H1 (cell line): ENCODE data around the gene RAD9B. TPM values are rescaled to one million over a fixed set of nuclear protein-coding genes. Genes with fewer than 3 reads are reported as not detected.

Experiments
- CTCF ChIA-PET: fragments of 300-600 bp; sonication (Branson Sonifier 250); formaldehyde crosslinking; loops from one replicate; lab custom pipeline; 2021; ENCODE audit not compliant: partially characterized antibody; lab: Charles Lee
- POLR2A ChIA-PET: fragments of 300-600 bp; sonication (Branson Sonifier 250); formaldehyde crosslinking; loops from one replicate; lab custom pipeline; 2021; ENCODE audit warnings: inconsistent platforms; ENCODE audit not compliant: partially characterized antibody; lab: Charles Lee
- DNase-seq, 2 experiments: peaks; one replicate each; pipeline versions ENCODE4 v3.0.0 to v3.0.0-alpha.2; 2010 to 2022; ENCODE audit warnings: low spot score in 2 of 2, low read depth in 1 of 2, mixed read lengths in 1 of 2
- FAIRE-seq: peaks from 2 replicates; lab custom pipeline; 2011; peaks lifted over from hg19 to GRCh38; lab: Jason Lieb, UNC
- H2AFZ ChIP-seq: 2 replicates; pipeline ENCODE4 v1.8.1; 2012; ENCODE audit warnings: low read length, inconsistent platforms
- H2AK5ac ChIP-seq: 2 replicates; pipeline ENCODE4 v1.6.1; 2013; ENCODE audit warnings: low read depth, low read length
- H2BK120ac ChIP-seq: replicated peaks from 2 replicates; pipeline ENCODE3; 2013; ENCODE audit warnings: low read depth, low read length, inconsistent platforms
- H2BK12ac ChIP-seq: 2 replicates; pipeline ENCODE4 v1.6.1; 2013; ENCODE audit warnings: low read depth, low read length
- H2BK15ac ChIP-seq: 2 replicates; pipeline ENCODE4 v1.6.1; 2013; ENCODE audit warnings: low read length
- H2BK20ac ChIP-seq: 2 replicates; pipeline ENCODE4 v1.6.1; 2013; ENCODE audit warnings: low read length
- H2BK5ac ChIP-seq: 2 replicates; pipeline ENCODE4 v1.6.1; 2013; ENCODE audit warnings: low read depth, low read length
- H3K14ac ChIP-seq: 2 replicates; pipeline ENCODE4 v1.6.1; 2013; ENCODE audit warnings: inconsistent platforms; ENCODE audit not compliant: insufficient read length
- H3K18ac ChIP-seq: 2 replicates; pipeline ENCODE4 v1.6.1; 2013; ENCODE audit warnings: low read length; ENCODE audit errors: extremely low read depth
- H3K23ac ChIP-seq: 2 replicates; pipeline ENCODE4 v1.6.1; 2013; ENCODE audit warnings: inconsistent platforms; ENCODE audit not compliant: insufficient read length
- H3K23me2 ChIP-seq: 2 replicates; pipeline ENCODE4 v1.6.1; 2013; ENCODE audit warnings: low read depth, low read length
- H3K27ac ChIP-seq: 2 replicates; pipeline ENCODE4 v1.6.1; 2011; ENCODE audit warnings: low read depth, low read length, inconsistent platforms
- H3K27me3 ChIP-seq, 4 experiments: replicated peaks in 1 of 4; 1 replicate in 1 of 4; 2 replicates in 3 of 4; pipeline versions ENCODE4 v1.6.1 to v1.8.1; 2011 to 2013; ENCODE audit warnings: low read length in 3 of 4, mild to moderate bottlenecking in 3 of 4, inconsistent platforms in 2 of 4, mixed read lengths in 2 of 4, moderate library complexity in 1 of 4; ENCODE audit not compliant: control insufficient read depth in 3 of 4, insufficient read depth in 3 of 4; ENCODE audit errors: extremely low read depth in 1 of 4
- H3K36me3 ChIP-seq, 4 experiments: 2 replicates each; pipeline versions ENCODE4 v1.6.1 to v1.8.1; 2011 to 2013; ENCODE audit warnings: mild to moderate bottlenecking in 4 of 4, low read length in 3 of 4, moderate library complexity in 2 of 4, control low read depth in 1 of 4, inconsistent platforms in 1 of 4; ENCODE audit not compliant: insufficient read depth in 4 of 4, control insufficient read depth in 2 of 4
- H3K4ac ChIP-seq: replicated peaks from 2 replicates; pipeline ENCODE3; 2013; ENCODE audit warnings: low read length, low read depth, mixed read lengths, inconsistent platforms; ENCODE audit not compliant: insufficient read length
- H3K4me1 ChIP-seq, 4 experiments: replicated peaks in 1 of 4; 1 replicate in 1 of 4; 2 replicates in 3 of 4; pipeline versions ENCODE4 v1.6.1 to v1.8.1; 2011 to 2013; ENCODE audit warnings: low read length in 3 of 4, inconsistent platforms in 2 of 4, mixed read lengths in 1 of 4; ENCODE audit not compliant: insufficient read depth in 4 of 4, control insufficient read depth in 3 of 4
- H3K4me2 ChIP-seq, 2 experiments: 2 replicates each; pipeline versions ENCODE4 v1.6.1 to v1.8.1; 2011 to 2013; ENCODE audit warnings: low read depth in 2 of 2, low read length in 2 of 2, control low read depth in 1 of 2, inconsistent platforms in 1 of 2, mild to moderate bottlenecking in 1 of 2; ENCODE audit not compliant: insufficient read depth in 1 of 2
- H3K4me3 ChIP-seq, 4 experiments: fragments of 200-600, 300-600 bp in 1 of 4; sonication (generic), shearing (Covaris generic), sonication (Bioruptor Twin) in 1 of 4; 2 replicates each; pipeline versions ENCODE4 v1.5.1 to v1.8.1; 2011 to 2016; ENCODE audit warnings: low read length in 4 of 4, low read depth in 3 of 4, control low read depth in 2 of 4, inconsistent platforms in 2 of 4, mild to moderate bottlenecking in 2 of 4, mixed read lengths in 1 of 4, moderate library complexity in 1 of 4; ENCODE audit not compliant: insufficient read depth in 2 of 4; ENCODE audit errors: extremely low read depth in 1 of 4
- H3K56ac ChIP-seq: replicated peaks from 2 replicates; pipeline ENCODE3; 2013; ENCODE audit warnings: low read depth, mild to moderate bottlenecking, mixed read lengths, low read length, inconsistent platforms; ENCODE audit not compliant: insufficient read length
- H3K79me1 ChIP-seq: 2 replicates; pipeline ENCODE4 v1.6.1; 2013; ENCODE audit warnings: low read depth, low read length, control low read depth
- H3K79me2 ChIP-seq, 2 experiments: 2 replicates each; pipeline versions ENCODE4 v1.6.1 to v1.8.1; 2012 to 2013; ENCODE audit warnings: low read length in 2 of 2, mild to moderate bottlenecking in 2 of 2, inconsistent platforms in 1 of 2; ENCODE audit not compliant: insufficient read depth in 2 of 2, control insufficient read depth in 1 of 2
- H3K9ac ChIP-seq, 4 experiments: replicated peaks in 1 of 4; 1 replicate in 1 of 4; 2 replicates in 3 of 4; pipeline versions ENCODE4 v1.6.1 to v1.8.1; 2011 to 2013; ENCODE audit warnings: low read depth in 3 of 4, low read length in 3 of 4, control low read depth in 2 of 4, mild to moderate bottlenecking in 2 of 4, moderate library complexity in 2 of 4, inconsistent platforms in 1 of 4; ENCODE audit errors: extremely low read depth in 1 of 4
- H3K9me3 ChIP-seq, 2 experiments: 2 replicates each; pipeline versions ENCODE4 v1.6.1 to v1.8.1; 2012 to 2013; ENCODE audit warnings: mild to moderate bottlenecking in 2 of 2, moderate library complexity in 2 of 2, control low read depth in 1 of 2, inconsistent platforms in 1 of 2, low read depth in 1 of 2, low read length in 1 of 2, mixed read lengths in 1 of 2; ENCODE audit not compliant: insufficient read depth in 2 of 2
- H4K20me1 ChIP-seq, 2 experiments: replicated peaks in 1 of 2; 2 replicates each; pipeline versions ENCODE3 to v1.8.1; 2011 to 2013; ENCODE audit warnings: inconsistent platforms in 2 of 2, low read length in 2 of 2, mild to moderate bottlenecking in 1 of 2; ENCODE audit not compliant: insufficient read depth in 2 of 2, control insufficient read depth in 1 of 2
- H4K5ac ChIP-seq: 2 replicates; pipeline ENCODE4 v1.6.1; 2013; ENCODE audit warnings: low read length, low read depth, mixed read lengths, inconsistent platforms; ENCODE audit not compliant: insufficient read length
- H4K8ac ChIP-seq: 2 replicates; pipeline ENCODE4 v1.8.0; 2013; ENCODE audit warnings: mild to moderate bottlenecking, moderate library complexity, low read length, inconsistent platforms; ENCODE audit not compliant: insufficient read depth; ENCODE audit errors: extremely low read depth
- H4K91ac ChIP-seq: replicated peaks from 2 replicates; pipeline ENCODE3; 2013; ENCODE audit warnings: low read length, mixed read lengths, inconsistent platforms; ENCODE audit not compliant: insufficient read length
- EP300 ChIP-seq, 2 experiments: IDR thresholded peaks; 1 replicate in 1 of 2; 2 replicates in 1 of 2; pipeline ENCODE4 v1.6.1; 2011 to 2012; ENCODE audit warnings: low read depth in 2 of 2, low read length in 2 of 2, mild to moderate bottlenecking in 2 of 2, borderline replicate concordance in 1 of 2, inconsistent platforms in 1 of 2, moderate library complexity in 1 of 2
- FOSL1 ChIP-seq: IDR thresholded peaks from 2 replicates; pipeline ENCODE4 v1.6.1; 2011; ENCODE audit warnings: mild to moderate bottlenecking, low read depth, low read length, moderate library complexity; ENCODE audit not compliant: insufficient read depth
- GTF2F1 ChIP-seq: IDR thresholded peaks from 2 replicates; pipeline ENCODE4 v1.6.1; 2012; ENCODE audit warnings: low read depth, low read length, improper control_type of control experiment, borderline replicate concordance
- KDM1A ChIP-seq: fragments of 200-600, 300-600 bp; sonication (generic); IDR thresholded peaks from 2 replicates; pipeline ENCODE4 v1.7.1; 2016; ENCODE audit warnings: mild to moderate bottlenecking, low read length, borderline replicate concordance
- KDM5A ChIP-seq: fragments of 200-600 bp; IDR thresholded peaks from 2 replicates; pipeline ENCODE4 v1.7.1; 2012; ENCODE audit warnings: mild to moderate bottlenecking, low read length, inconsistent platforms, mixed read lengths
- POU5F1 ChIP-seq: IDR thresholded peaks from 2 replicates; pipeline ENCODE4 v1.6.1; 2011; ENCODE audit warnings: low read depth, mild to moderate bottlenecking, low read length, moderate library complexity
- RBBP5 ChIP-seq: IDR thresholded peaks from 2 replicates; pipeline ENCODE4 v1.7.1; 2012; ENCODE audit warnings: low read depth, mild to moderate bottlenecking, inconsistent platforms, low read length, moderate library complexity, borderline replicate concordance
- SP1 ChIP-seq: IDR thresholded peaks from 2 replicates; pipeline ENCODE4 v1.6.1; 2011; ENCODE audit warnings: low read depth, low read length
- WGBS, 2 experiments: shearing (Covaris generic) in 1 of 2; methylation state at CpG; one replicate each; pipeline versions ENCODE4 v1.1.6 to v1.1.7; 2013 to 2015; ENCODE audit warnings: low lambda C conversion rate in 2 of 2, mixed read lengths in 2 of 2, inconsistent platforms in 1 of 2, low coverage in 1 of 2, missing lambda C conversion rate in 1 of 2; ENCODE audit not compliant: insufficient replicate concordance in 2 of 2, insufficient coverage in 1 of 2, insufficient read length in 1 of 2; ENCODE audit errors: extremely low coverage in 1 of 2, missing lambda C conversion rate in 1 of 2; 5-methylcytosine and 5-hydroxymethylcytosine counted together
- polyA plus RNA-seq, 7 experiments: library from polyadenylated mRNA; depleted of rRNA in 3 of 7; stranded (reverse) in 5 of 7; unstranded in 2 of 7; fragments of >200 nt in 5 of 7; fragments of 200-250 nt in 2 of 7; gene quantifications; 1 replicate in 5 of 7; 2 replicates in 1 of 7; 4 replicates in 1 of 7; pipeline versions ENCODE4 v1.2.1 to v1.2.3, GENCODE V29; 2011 to 2013; ENCODE audit warnings: missing spikeins in 2 of 7, mixed read lengths in 2 of 7
- total RNA-seq: library from RNA; stranded (reverse); fragmentation: NEBNext Ultra II Directional; extraction: Animal tissue kit (Norgen Biotek cat#: 25700); gene quantifications from 2 replicates; pipeline ENCODE4 v1.2.1, GENCODE V29; 2021
- TF ChIP-seq, protein P1 (sequence below): IDR thresholded peaks from 2 replicates; pipeline ENCODE4 v1.6.1; 2011; ENCODE audit warnings: low read length, improper control_type of control experiment
- TF ChIP-seq, protein P2 (sequence below): IDR thresholded peaks from 2 replicates; pipeline ENCODE4 v1.6.1; 2012; ENCODE audit warnings: low read length, inconsistent platforms

RAD9B gene
- total and polyA plus RNA-seq, 2 of the 8 experiments (the other 6 are each of a cell fraction or from before 2014, with no cell fraction given) = 0.06 TPM; not detected in 1

DNA sequence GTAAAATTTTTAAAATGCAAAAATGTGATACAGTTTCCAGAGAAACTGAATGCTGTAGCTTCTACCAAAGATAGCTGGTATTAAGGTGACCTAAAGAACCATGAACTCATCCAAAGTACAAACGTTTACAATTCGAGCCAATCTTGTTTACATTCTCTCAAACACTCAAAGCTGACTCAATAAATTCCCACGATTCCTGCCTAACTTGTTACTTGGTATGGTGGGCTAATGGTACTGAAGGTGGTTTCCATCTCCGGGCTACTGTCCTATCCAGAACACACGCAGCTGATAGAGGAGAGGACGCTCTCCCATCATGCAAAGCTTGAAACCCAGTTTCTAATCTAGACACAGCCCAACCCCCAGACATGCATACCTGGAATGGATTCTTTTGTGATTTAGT is 31.5 kb downstream of the RAD9B start:
- Histone ChIP-seq H3K4me3 (no peak overlapping the region), H3K4ac (no peak overlapping the region), H3K79me2 (no peaks in the 10 kb centered on the region), H3K23me2 (no peaks in the 10 kb centered on the region), H3K4me1 (no peaks in the 10 kb centered on the region), H3K9me3 (no peaks in the 10 kb centered on the region), H3K79me1 (no peaks in the 10 kb centered on the region), H2BK15ac (no peak overlapping the region), H4K20me1 (peaks cover 2 to 3% of the 10 kb centered on the region in 2 experiments), H3K36me3 (peaks cover 5 to 30% (median 16%) of the 10 kb centered on the region in 4 experiments; a peak in 7 of 8 replicates), H2BK120ac (no peak overlapping the region), H3K4me2 (no peak overlapping the region), H3K27ac (no peak overlapping the region), H3K56ac (no peak overlapping the region), H2BK5ac (no peak overlapping the region), H4K91ac (no peak overlapping the region), H4K5ac (no peak overlapping the region), H3K23ac (no peak overlapping the region), H3K14ac (no peak overlapping the region), H2AK5ac (no peak overlapping the region), H2BK20ac (no peak overlapping the region), H2BK12ac (no peak overlapping the region), H3K27me3 (no peaks in the 10 kb centered on the region), H3K9ac (no peak overlapping the region), H4K8ac (no peak overlapping the region), H2AFZ (no peak overlapping the region), H3K18ac (no peak overlapping the region)
- WGBS, 2 experiments = 87% methylated on average over 6 of the region's 6 CpGs; no CpG with 5 or more reads in 1 of the 2 experiments
- FAIRE-seq (no peak), DNase-seq (no peak)
- ChIA-PET CTCF (interaction anchor here (0.6 to 3.5 kb wide), 9 partner anchors 10 to 68 kb away, joined by 3 to 21 read pairs (median 4); no protein-coding TSS in a partner anchor), POLR2A (interaction anchor here (0.6 kb wide), 1 partner anchor 84 kb away, joined by 3 read pairs; no protein-coding TSS in a partner anchor)
- TF ChIP-seq SP1 (no peak), GTF2F1 (no peak), KDM1A (no peak), RBBP5 (no peak), POU5F1 (no peak), EP300 (IDR thresholded peaks at IDR 0.05; ENCODE audit: borderline replicate concordance in 1 of 2, low read depth in 2 of 2, low read length in 2 of 2) (no peak), KDM5A (no peak), FOSL1 (no peak)
- TF ChIP-seq, protein P1, sequence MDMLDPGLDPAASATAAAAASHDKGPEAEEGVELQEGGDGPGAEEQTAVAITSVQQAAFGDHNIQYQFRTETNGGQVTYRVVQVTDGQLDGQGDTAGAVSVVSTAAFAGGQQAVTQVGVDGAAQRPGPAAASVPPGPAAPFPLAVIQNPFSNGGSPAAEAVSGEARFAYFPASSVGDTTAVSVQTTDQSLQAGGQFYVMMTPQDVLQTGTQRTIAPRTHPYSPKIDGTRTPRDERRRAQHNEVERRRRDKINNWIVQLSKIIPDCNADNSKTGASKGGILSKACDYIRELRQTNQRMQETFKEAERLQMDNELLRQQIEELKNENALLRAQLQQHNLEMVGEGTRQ = no peak
- TF ChIP-seq, protein P2, sequence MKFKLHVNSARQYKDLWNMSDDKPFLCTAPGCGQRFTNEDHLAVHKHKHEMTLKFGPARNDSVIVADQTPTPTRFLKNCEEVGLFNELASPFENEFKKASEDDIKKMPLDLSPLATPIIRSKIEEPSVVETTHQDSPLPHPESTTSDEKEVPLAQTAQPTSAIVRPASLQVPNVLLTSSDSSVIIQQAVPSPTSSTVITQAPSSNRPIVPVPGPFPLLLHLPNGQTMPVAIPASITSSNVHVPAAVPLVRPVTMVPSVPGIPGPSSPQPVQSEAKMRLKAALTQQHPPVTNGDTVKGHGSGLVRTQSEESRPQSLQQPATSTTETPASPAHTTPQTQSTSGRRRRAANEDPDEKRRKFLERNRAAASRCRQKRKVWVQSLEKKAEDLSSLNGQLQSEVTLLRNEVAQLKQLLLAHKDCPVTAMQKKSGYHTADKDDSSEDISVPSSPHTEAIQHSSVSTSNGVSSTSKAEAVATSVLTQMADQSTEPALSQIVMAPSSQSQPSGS = no peak
